GM19324 (cell line): Measurements from ENCODE around the gene CAMK2D.

Experiments
- ATAC-seq: cut with Tn5 transposase; IDR thresholded peaks from one replicate; pipeline ENCODE4 v1.9.1; 2021; ENCODE audit warnings: mild to moderate bottlenecking, moderate library complexity; ENCODE audit not compliant: unreplicated experiment, low FRiP score

Gene CAMK2D

GRCh38 chr4:113547487-113548042, 214.0 kb downstream of the CAMK2D start:
- peak; percentile 100 for ATAC-seq

GRCh38 chr4:113541933-113542332, 219.6 kb downstream of the CAMK2D start:
- ATAC-seq = no peak

- ATAC-seq = no peak
These were observed 220.7 kb downstream of the CAMK2D start for GRCh38 chr4:113540859-113541258.

- no peak for ATAC-seq
These were observed 222.1 kb downstream of the CAMK2D start for GRCh38 chr4:113539408-113539807.

- ATAC-seq = no peak
These were observed 223.9 kb downstream of the CAMK2D start for GRCh38 chr4:113537628-113538027.

- ATAC-seq = no peak
These were observed 224.3 kb downstream of the CAMK2D start for GRCh38 chr4:113537203-113537602.

- ATAC-seq = no peak
These were observed 226.8 kb downstream of the CAMK2D start for GRCh38 chr4:113534711-113535110.

GRCh38 chr4:113531572-113531971, 230.0 kb downstream of the CAMK2D start:
- ATAC-seq = no peak

- ATAC-seq = no peak
These were observed 233.1 kb downstream of the CAMK2D start for GRCh38 chr4:113528395-113528794.

GRCh38 chr4:113525521-113525920, 236.0 kb downstream of the CAMK2D start:
- no peak for ATAC-seq

GRCh38 chr4:113524505-113525186, 236.9 kb downstream of the CAMK2D start:
- ATAC-seq = peak; percentile 31

- peak; percentile 69 for ATAC-seq
These were observed 237.4 kb downstream of the CAMK2D start for GRCh38 chr4:113524096-113524495.

- ATAC-seq = no peak
These were observed 239.1 kb downstream of the CAMK2D start for GRCh38 chr4:113522433-113522832.

GRCh38 chr4:113513382-113513781, 248.2 kb downstream of the CAMK2D start:
- ATAC-seq = no peak

- no peak for ATAC-seq
These were observed 248.7 kb downstream of the CAMK2D start for GRCh38 chr4:113512880-113513279.

- ATAC-seq = no peak
These were observed 249.6 kb downstream of the CAMK2D start for GRCh38 chr4:113511944-113512343.

GRCh38 chr4:113509851-113510250, 251.7 kb downstream of the CAMK2D start:
- no peak for ATAC-seq

- no peak for ATAC-seq
These were observed 256.5 kb downstream of the CAMK2D start for GRCh38 chr4:113505044-113505443.

- ATAC-seq = no peak
These were observed 257.1 kb downstream of the CAMK2D start for GRCh38 chr4:113504422-113504821.

- ATAC-seq = no peak
These were observed 257.8 kb downstream of the CAMK2D start for GRCh38 chr4:113503691-113504090.

- no peak for ATAC-seq
These were observed 258.6 kb downstream of the CAMK2D start for GRCh38 chr4:113502906-113503305.

- no peak for ATAC-seq
These were observed 259.1 kb downstream of the CAMK2D start for GRCh38 chr4:113502476-113502875.
